NT2/D1 (cell line): ENCODE data around the gene SPTAN1.

Experiments used
- SUZ12 ChIP-seq: IDR thresholded peaks from 2 replicates; pipeline ENCODE4 v1.6.1; 2011; ENCODE audit not compliant: insufficient read length, insufficient read depth; ENCODE audit errors: extremely low read depth
- YY1 ChIP-seq: IDR thresholded peaks from 2 replicates; pipeline ENCODE4 v1.6.1; 2011; ENCODE audit not compliant: insufficient read length, insufficient read depth
- ZNF274 ChIP-seq: IDR thresholded peaks from 2 replicates; pipeline ENCODE4 v1.6.1; 2011; ENCODE audit warnings: mild to moderate bottlenecking, low read depth, low read length

- TF ChIP-seq YY1 (no peak), ZNF274 (no peak), SUZ12 (no peak)
Observed at GRCh38 chr9:128505414-128505765, 47.0 kb upstream of the SPTAN1 start.
